Keratinocyte (primary cell): ENCODE data around the gene PLBD2. TPM values are rescaled to one million over a fixed set of nuclear protein-coding genes. Genes with fewer than 3 reads are reported as not detected.

Experiments used
- DNase-seq: peaks from one replicate; pipeline ENCODE4 v3.0.0-alpha.2; 2011; ENCODE audit warnings: low read depth, missing footprints, low spot score
- FAIRE-seq: peaks from 2 replicates; lab custom pipeline; 2011; peaks lifted over from hg19 to GRCh38; lab: Jason Lieb, UNC
- H2AFZ ChIP-seq: 2 replicates; pipeline ENCODE4 v1.6.0; 2012; ENCODE audit warnings: low read length, control low read depth, inconsistent platforms; ENCODE audit not compliant: control insufficient read depth
- H3K27ac ChIP-seq: 2 replicates; pipeline ENCODE4 v1.5.1; 2011; ENCODE audit warnings: low read length; ENCODE audit not compliant: control insufficient read depth, insufficient read depth
- H3K27me3 ChIP-seq: 3 replicates; pipeline ENCODE4 v1.6.0; 2011; ENCODE audit warnings: low read length; ENCODE audit not compliant: control insufficient read depth, insufficient read depth; ENCODE audit errors: extremely low read depth
- H3K36me3 ChIP-seq, 2 experiments: 2 replicates in 1 of 2; 3 replicates in 1 of 2; pipeline ENCODE4 v1.5.1; 2011; ENCODE audit warnings: low read length in 2 of 2, mild to moderate bottlenecking in 1 of 2; ENCODE audit not compliant: control insufficient read depth in 2 of 2, insufficient read depth in 2 of 2; ENCODE audit errors: extremely low read depth in 1 of 2
- H3K4me1 ChIP-seq: 3 replicates; pipeline ENCODE4 v1.5.1; 2011; ENCODE audit warnings: low read length; ENCODE audit not compliant: control insufficient read depth, insufficient read depth; ENCODE audit errors: extremely low read depth
- H3K4me2 ChIP-seq: 3 replicates; pipeline ENCODE4 v1.6.0; 2011; ENCODE audit warnings: low read depth, low read length; ENCODE audit not compliant: control insufficient read depth, insufficient read depth; ENCODE audit errors: extremely low read depth
- H3K4me3 ChIP-seq, 3 experiments: fragments of 200-600 bp in 1 of 3; sonication (generic) in 1 of 3; 2 replicates in 2 of 3; 3 replicates in 1 of 3; pipeline ENCODE4 v1.5.1; 2011 to 2016; ENCODE audit warnings: low read length in 3 of 3, mild to moderate bottlenecking in 3 of 3, control low read depth in 2 of 3, inconsistent platforms in 1 of 3, low read depth in 1 of 3, mixed read lengths in 1 of 3, mixed run types in 1 of 3, moderate library complexity in 1 of 3; ENCODE audit not compliant: control insufficient read depth in 2 of 3, insufficient read depth in 2 of 3; ENCODE audit errors: extremely low read depth in 1 of 3
- H3K79me2 ChIP-seq: 2 replicates; pipeline ENCODE4 v1.6.0; 2012; ENCODE audit warnings: low read length; ENCODE audit not compliant: control insufficient read depth, insufficient read depth
- H3K9ac ChIP-seq: 3 replicates; pipeline ENCODE4 v1.6.0; 2011; ENCODE audit warnings: low read length; ENCODE audit not compliant: control insufficient read depth, insufficient read depth; ENCODE audit errors: extremely low read depth
- H3K9me1 ChIP-seq: 3 replicates; pipeline ENCODE4 v1.6.0; 2011; ENCODE audit warnings: low read length; ENCODE audit not compliant: control insufficient read depth, insufficient read depth; ENCODE audit errors: extremely low read depth
- H3K9me3 ChIP-seq: 2 replicates; pipeline ENCODE4 v1.5.1; 2012; ENCODE audit warnings: low read depth, low read length; ENCODE audit not compliant: control insufficient read depth
- H4K20me1 ChIP-seq: 3 replicates; pipeline ENCODE4 v1.6.0; 2011; ENCODE audit warnings: low read length; ENCODE audit not compliant: control insufficient read depth, insufficient read depth; ENCODE audit errors: extremely low read depth
- CTCF ChIP-seq, 3 experiments: IDR thresholded peaks in 1 of 3; conservative IDR thresholded peaks in 1 of 3; optimal IDR thresholded peaks in 1 of 3; 2 replicates in 2 of 3; 3 replicates in 1 of 3; pipeline versions ENCODE3 to v1.5.1; 2011; ENCODE audit warnings: low read length in 3 of 3, mild to moderate bottlenecking in 3 of 3, moderate library complexity in 2 of 3, control low read depth in 1 of 3, inconsistent platforms in 1 of 3; ENCODE audit not compliant: insufficient read depth in 2 of 3; ENCODE audit errors: extremely low read depth in 1 of 3
- EZH2 ChIP-seq: IDR thresholded peaks from one replicate; pipeline ENCODE4 v1.6.1; 2012; ENCODE audit warnings: inconsistent platforms, mild to moderate bottlenecking, low read length, moderate library complexity
- dilution Hi-C: fragments of 300-500 bp; cut with MboI; formaldehyde crosslinking; loops from one replicate; pipeline ENCODE4 v1.7.0; 2020; ENCODE audit warnings: low sequenced_read_pairs; ENCODE audit not compliant: extremely low pct_ligation_motif_present
- polyA plus RNA-seq, 5 experiments: library from polyadenylated mRNA; depleted of rRNA in 3 of 5; stranded (reverse) in 3 of 5; stranded (forward) in 1 of 5; unstranded in 1 of 5; fragments of >200 nt; gene quantifications; 1 replicate in 1 of 5; 2 replicates in 3 of 5; 3 replicates in 1 of 5; pipeline versions ENCODE4 v1.2.1 to v1.2.3, GENCODE V29; 2011 to 2012; ENCODE audit warnings: missing spikeins in 2 of 5, low read depth in 1 of 5, low replicate concordance in 1 of 5

The PLBD2 gene
- polyA plus RNA-seq, 1 donor (not counting 4 experiments of a cell fraction or from before 2014, with no cell fraction given) = 12.9 TPM

- Histone ChIP-seq H3K27ac (no peak overlapping the region), H3K9me3 (no peaks in the 10 kb centered on the region), H3K4me2 (no peak overlapping the region), H3K4me1 (no peaks in the 10 kb centered on the region), H3K9me1 (no peaks in the 10 kb centered on the region), H4K20me1 (no peaks in the 10 kb centered on the region), H3K9ac (no peak overlapping the region), H3K36me3 (peaks cover 11 to 14% of the 10 kb centered on the region in 2 experiments), H2AFZ (no peak overlapping the region), H3K4me3 (no peak overlapping the region), H3K27me3 (no peaks in the 10 kb centered on the region), H3K79me2 (no peaks in the 10 kb centered on the region)
- DNase-seq (no peak), FAIRE-seq (no peak)
- dilution Hi-C loops = no loop called here
- TF ChIP-seq CTCF (optimal IDR thresholded peaks at IDR 0.05 in 1 of 3, IDR thresholded peaks at IDR 0.05 in 1 of 3, conservative IDR thresholded peaks at IDR 0.05 in 1 of 3; ENCODE audit: extremely low read depth in 1 of 3, insufficient read depth in 2 of 3, low read length in 3 of 3) = no peak
- no peak for TF ChIP-seq EZH2
Measured at GRCh38 chr12:113370923-113371682, 12.7 kb downstream of the PLBD2 start.

- H3K4me1 ChIP-seq = no peaks in the 10 kb centered on the region
- no peak overlapping the region for H3K27ac ChIP-seq
- dilution Hi-C loops = no loop called here
- H3K9me3 ChIP-seq = no peaks in the 10 kb centered on the region
- no peaks in the 10 kb centered on the region for H3K27me3 ChIP-seq
- FAIRE-seq (no peak), DNase-seq (no peak)
- no peak overlapping the region for H3K9ac ChIP-seq
- TF ChIP-seq EZH2 = no peak
- no peak for TF ChIP-seq CTCF (optimal IDR thresholded peaks at IDR 0.05 in 1 of 3, IDR thresholded peaks at IDR 0.05 in 1 of 3, conservative IDR thresholded peaks at IDR 0.05 in 1 of 3; ENCODE audit: extremely low read depth in 1 of 3, insufficient read depth in 2 of 3, low read length in 3 of 3)
- peaks cover 11 to 14% of the 10 kb centered on the region in 2 experiments for H3K36me3 ChIP-seq
- H3K4me3 ChIP-seq = no peak overlapping the region
- no peaks in the 10 kb centered on the region for H4K20me1 ChIP-seq
- no peaks in the 10 kb centered on the region for H3K9me1 ChIP-seq
- H2AFZ ChIP-seq = no peak overlapping the region
- no peaks in the 10 kb centered on the region for H3K79me2 ChIP-seq
- no peak overlapping the region for H3K4me2 ChIP-seq
Measured at GRCh38 chr12:113371808-113372207, 13.4 kb downstream of the PLBD2 start.
